ENCODE results near the gene STAT3.

- TF ChIP-seq POLR2A (IDR thresholded peaks at IDR 0.05), result no peak
- TF ChIP-seq CTCF (IDR thresholded peaks at IDR 0.05), result no peak
- peak in 1 of 2 donors; percentile 97 for TF ChIP-seq POLR2AphosphoS5 (IDR thresholded peaks at IDR 0.05; ENCODE audit: insufficient read depth in 1 of 2, low read depth in 1 of 2)
Measured at GRCh38 chr17:42407289-42407836, 19.1 kb upstream of the STAT3 start.
